ENCODE data around the gene ATAD1. TPM values are rescaled to one million over a fixed set of nuclear protein-coding genes. Genes with fewer than 3 reads are reported as not detected.

The ATAD1 gene
- total and polyA plus RNA-seq, 4 donors, result 11.6 to 50.2 (median 28.7) TPM

GRCh38 chr10:87827681-87828080, 9.7 kb upstream of the ATAD1 start:
- Histone ChIP-seq H3K4me1 (ENCODE audit: control insufficient read depth in 5 of 5, insufficient read depth in 5 of 5, low read length in 5 of 5) (no peaks in the 10 kb centered on the region), H3K9ac (ENCODE audit: insufficient read depth in 1 of 2, low read length in 2 of 2) (no peak overlapping the region), H3K27ac (ENCODE audit: low read depth in 1 of 2, low read length in 1 of 2) (no peak overlapping the region), H3K4me3 (no peak overlapping the region), H3K9me3 (ENCODE audit: control insufficient read depth in 4 of 4, insufficient read depth in 3 of 4, low read length in 3 of 4) (no peaks in the 10 kb centered on the region), H3K27me3 (ENCODE audit: control insufficient read depth in 3 of 3, insufficient read depth in 3 of 3, low read length in 2 of 3) (no peaks in the 10 kb centered on the region), H3K36me3 (ENCODE audit: control insufficient read depth in 4 of 4, insufficient read depth in 4 of 4, low read length in 4 of 4) (no peaks in the 10 kb centered on the region)
- TF ChIP-seq CTCF (IDR thresholded peaks at IDR 0.05; ENCODE audit: control extremely low read depth, extremely low read depth), result no peak
- 89 to 96% methylated on average over 2 of the region's 2 CpGs for WGBS, 2 donors
- ATAC-seq (ENCODE audit: insufficient read depth, low FRiP score), result no peak
- no peak for DNase-seq

- ATAC-seq (ENCODE audit: insufficient read depth, low FRiP score) (no peak), DNase-seq (no peak)
- TF ChIP-seq CTCF (IDR thresholded peaks at IDR 0.05; ENCODE audit: control extremely low read depth, extremely low read depth), result no peak
- Histone ChIP-seq H3K9ac (ENCODE audit: insufficient read depth in 1 of 2, low read length in 2 of 2) (no peak overlapping the region), H3K36me3 (ENCODE audit: control insufficient read depth in 4 of 4, insufficient read depth in 4 of 4, low read length in 4 of 4) (no peaks in the 10 kb centered on the region), H3K9me3 (ENCODE audit: control insufficient read depth in 4 of 4, insufficient read depth in 3 of 4, low read length in 3 of 4) (no peaks in the 10 kb centered on the region), H3K27ac (ENCODE audit: low read depth in 1 of 2, low read length in 1 of 2) (no peak overlapping the region), H3K4me3 (no peak overlapping the region), H3K4me1 (ENCODE audit: control insufficient read depth in 5 of 5, insufficient read depth in 5 of 5, low read length in 5 of 5) (no peaks in the 10 kb centered on the region), H3K27me3 (ENCODE audit: control insufficient read depth in 3 of 3, insufficient read depth in 3 of 3, low read length in 2 of 3) (no peaks in the 10 kb centered on the region)
Measured at GRCh38 chr10:87826653-87827052, 8.6 kb upstream of the ATAD1 start.

GRCh38 chr10:87819289-87819585, 1.2 kb upstream of the ATAD1 start:
- DNase-seq, result no peak
- Histone ChIP-seq H3K36me3 (ENCODE audit: control insufficient read depth in 4 of 4, insufficient read depth in 4 of 4, low read length in 4 of 4) (no peaks in the 10 kb centered on the region), H3K9me3 (ENCODE audit: control insufficient read depth in 4 of 4, insufficient read depth in 3 of 4, low read length in 3 of 4) (no peaks in the 10 kb centered on the region), H3K4me1 (ENCODE audit: control insufficient read depth in 5 of 5, insufficient read depth in 5 of 5, low read length in 5 of 5) (peaks cover 0 to 18% (median 5%) of the 10 kb centered on the region in 5 donors), H3K27ac (ENCODE audit: low read depth in 1 of 2, low read length in 1 of 2) (no peak overlapping the region), H3K4me3 (no peak overlapping the region), H3K27me3 (ENCODE audit: control insufficient read depth in 3 of 3, insufficient read depth in 3 of 3, low read length in 2 of 3) (no peaks in the 10 kb centered on the region), H3K9ac (ENCODE audit: insufficient read depth in 1 of 2, low read length in 2 of 2) (no peak overlapping the region)
- ATAC-seq (ENCODE audit: insufficient read depth, low FRiP score), result no peak
- 92 to 93% methylated on average over 6 of the region's 6 CpGs for WGBS, 2 donors
- no peak for TF ChIP-seq CTCF (IDR thresholded peaks at IDR 0.05; ENCODE audit: control extremely low read depth, extremely low read depth)

- TF ChIP-seq CTCF (IDR thresholded peaks at IDR 0.05; ENCODE audit: control extremely low read depth, extremely low read depth), result no peak
- WGBS, 2 donors, result 15 to 19% methylated on average over 29 of the region's 29 CpGs
- DNase-seq (peak in 1 of 3 donors; percentile 45), ATAC-seq (ENCODE audit: insufficient read depth, low FRiP score) (peak; percentile 9)
- Histone ChIP-seq H3K9ac (ENCODE audit: insufficient read depth in 1 of 2, low read length in 2 of 2) (peak overlapping the region; percentile 80 to 95), H3K36me3 (ENCODE audit: control insufficient read depth in 4 of 4, insufficient read depth in 4 of 4, low read length in 4 of 4) (no peaks in the 10 kb centered on the region), H3K4me1 (ENCODE audit: control insufficient read depth in 5 of 5, insufficient read depth in 5 of 5, low read length in 5 of 5) (peaks cover 0 to 18% (median 5%) of the 10 kb centered on the region in 5 donors), H3K9me3 (ENCODE audit: control insufficient read depth in 4 of 4, insufficient read depth in 3 of 4, low read length in 3 of 4) (no peaks in the 10 kb centered on the region), H3K4me3 (peak overlapping the region; percentile 74), H3K27me3 (ENCODE audit: control insufficient read depth in 3 of 3, insufficient read depth in 3 of 3, low read length in 2 of 3) (no peaks in the 10 kb centered on the region), H3K27ac (ENCODE audit: low read depth in 1 of 2, low read length in 1 of 2) (peak overlapping the region; percentile 76 to 85)
Measured at GRCh38 chr10:87818505-87819288, 671 bp upstream of the ATAD1 start.
